ENCODE results near the gene AUTS2.

- TF ChIP-seq, protein P1, sequence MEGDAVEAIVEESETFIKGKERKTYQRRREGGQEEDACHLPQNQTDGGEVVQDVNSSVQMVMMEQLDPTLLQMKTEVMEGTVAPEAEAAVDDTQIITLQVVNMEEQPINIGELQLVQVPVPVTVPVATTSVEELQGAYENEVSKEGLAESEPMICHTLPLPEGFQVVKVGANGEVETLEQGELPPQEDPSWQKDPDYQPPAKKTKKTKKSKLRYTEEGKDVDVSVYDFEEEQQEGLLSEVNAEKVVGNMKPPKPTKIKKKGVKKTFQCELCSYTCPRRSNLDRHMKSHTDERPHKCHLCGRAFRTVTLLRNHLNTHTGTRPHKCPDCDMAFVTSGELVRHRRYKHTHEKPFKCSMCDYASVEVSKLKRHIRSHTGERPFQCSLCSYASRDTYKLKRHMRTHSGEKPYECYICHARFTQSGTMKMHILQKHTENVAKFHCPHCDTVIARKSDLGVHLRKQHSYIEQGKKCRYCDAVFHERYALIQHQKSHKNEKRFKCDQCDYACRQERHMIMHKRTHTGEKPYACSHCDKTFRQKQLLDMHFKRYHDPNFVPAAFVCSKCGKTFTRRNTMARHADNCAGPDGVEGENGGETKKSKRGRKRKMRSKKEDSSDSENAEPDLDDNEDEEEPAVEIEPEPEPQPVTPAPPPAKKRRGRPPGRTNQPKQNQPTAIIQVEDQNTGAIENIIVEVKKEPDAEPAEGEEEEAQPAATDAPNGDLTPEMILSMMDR (IDR thresholded peaks at IDR 0.05; ENCODE audit: insufficient read depth, low read length, poor library complexity, severe bottlenecking): no peak
- no peak for TF ChIP-seq EZH2phosphoT487 (conservative IDR thresholded peaks at IDR 0.05; ENCODE audit: low read length)
These were observed 945.7 kb downstream of the AUTS2 start for GRCh38 chr7:70544016-70544415.

Measured in SU-DHL-6 (cell line).